Effector CD4-positive, alpha-beta T cell (primary cell): ENCODE measurements around the gene LAMB3. TPM values are rescaled to one million over a fixed set of nuclear protein-coding genes. Genes with fewer than 3 reads are reported as not detected.
"Not testable (repeated sequence)": the region's sequence is repeated elsewhere in the genome, so short reads cannot be mapped to it uniquely, and the experiment has no call there.

Source experiments
- DNase-seq: peaks from one replicate; pipeline ENCODE4 v3.0.0-alpha.2; 2020
- total RNA-seq: gene quantifications from one replicate; lab custom pipeline; 2026; lab: John Stamatoyannopoulos, UW

Gene LAMB3
- total RNA-seq = not detected

DNA sequence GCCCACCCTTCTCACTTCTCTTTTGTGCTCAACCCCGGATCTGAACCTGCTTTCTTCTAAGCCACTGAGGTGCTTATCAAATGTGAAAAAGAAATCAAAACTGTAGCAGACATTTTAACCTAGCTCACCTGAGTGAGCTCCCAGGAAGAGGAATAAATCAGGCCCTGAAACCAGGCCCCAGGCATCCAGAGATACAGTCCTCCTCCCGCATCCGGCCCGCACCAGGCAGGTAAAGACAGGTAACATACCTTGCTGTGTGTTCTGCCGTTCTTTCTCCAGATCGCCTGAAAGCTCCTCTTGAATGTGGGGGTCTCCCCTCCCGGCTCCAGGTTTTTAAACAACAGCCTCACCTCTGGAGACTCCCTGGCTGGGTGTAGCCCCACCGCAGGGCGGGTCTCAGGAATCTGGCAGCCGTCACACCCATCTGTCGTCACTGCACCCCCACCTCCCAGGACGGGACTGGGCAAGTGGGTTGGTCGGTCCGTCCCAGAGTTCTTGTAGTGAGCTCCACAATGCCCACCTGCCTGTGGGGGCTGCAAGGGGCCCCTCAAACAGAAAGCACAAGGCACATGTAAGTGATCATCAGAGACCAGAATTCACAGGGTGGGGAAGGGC is at the start of gene LAMB3:
TSS of gene LAMB3 (minus strand) at position 305 of the 615 bp plus-strand sequence. CDS start 1,481 bp downstream, outside the sequence.
- no peak for DNase-seq

- not testable (repeated sequence) for DNase-seq
Measured at GRCh38 chr1:209700686-209701085, 48.5 kb upstream of the LAMB3 start.

- no peak for DNase-seq
Measured at GRCh38 chr1:209697126-209697525, 44.9 kb upstream of the LAMB3 start.

GRCh38 chr1:209696673-209697072 is 44.4 kb upstream of the LAMB3 start:
- DNase-seq = no peak

- DNase-seq = peak; percentile 61
Measured at GRCh38 chr1:209692745-209693504, 40.7 kb upstream of the LAMB3 start.

DNA sequence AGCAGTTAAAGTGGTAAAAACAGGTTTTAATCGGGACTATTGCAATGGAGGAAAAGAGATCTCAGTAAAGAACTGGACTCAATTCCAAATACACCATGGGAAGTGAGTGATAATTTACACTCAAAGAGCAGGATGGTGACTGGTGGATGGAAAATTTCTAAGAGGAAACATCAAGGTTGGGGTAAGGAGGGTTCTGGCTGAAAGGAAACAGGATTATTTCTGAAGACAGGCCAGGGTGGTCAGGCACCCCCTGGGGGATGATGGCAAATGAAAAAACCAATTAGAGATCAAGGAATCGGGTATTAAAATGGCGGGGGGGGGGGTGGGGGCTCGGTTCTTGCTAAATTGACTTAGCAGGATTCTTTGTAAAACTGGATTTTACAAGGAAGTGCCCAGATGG is 40.1 kb upstream of the LAMB3 start:
- DNase-seq = no peak

DNA sequence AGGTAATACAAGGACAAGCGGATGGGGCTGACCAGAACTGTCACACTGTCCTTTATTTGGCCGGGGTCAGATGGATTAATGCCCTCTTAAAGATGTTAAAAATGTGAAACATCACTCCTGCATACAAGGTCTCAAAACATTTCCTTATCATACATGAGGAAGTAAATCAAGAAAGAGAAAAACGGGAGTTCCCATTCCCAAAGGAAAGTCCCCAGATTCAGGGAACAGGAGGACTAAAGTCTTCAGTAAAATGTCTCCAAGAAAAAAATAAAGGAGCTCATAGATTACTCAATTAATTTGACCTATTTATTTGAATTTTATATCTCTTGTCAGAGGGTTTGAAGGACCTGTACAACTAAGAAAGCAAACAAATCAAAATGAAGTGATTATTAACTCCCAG is 39.0 kb upstream of the LAMB3 start:
- DNase-seq = no peak

- no peak for DNase-seq
Measured at GRCh38 chr1:209689477-209689876, 37.3 kb upstream of the LAMB3 start.

- DNase-seq = no peak
Measured at GRCh38 chr1:209688746-209689234, 36.6 kb upstream of the LAMB3 start.

DNA sequence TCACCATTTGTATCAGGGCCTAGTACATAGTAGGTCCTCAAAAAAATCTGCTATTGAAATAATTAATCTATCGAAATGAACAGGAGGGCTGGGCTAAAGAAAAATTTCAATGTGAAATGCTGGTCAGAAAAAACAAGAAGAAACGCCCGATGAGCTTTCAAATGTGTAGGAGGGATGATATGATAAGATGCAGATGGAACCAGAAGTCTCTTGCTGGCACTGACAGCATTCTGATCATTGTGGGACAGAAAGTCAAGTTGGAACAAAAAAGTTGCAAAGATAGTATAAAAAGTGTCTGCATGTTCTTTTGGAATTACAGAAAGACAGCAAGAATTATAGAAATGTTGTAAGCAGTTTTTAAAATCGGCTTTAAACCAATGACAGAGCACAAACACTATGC is 34.1 kb upstream of the LAMB3 start:
- no peak for DNase-seq

- no peak for DNase-seq
Measured at GRCh38 chr1:209685821-209686220, 33.6 kb upstream of the LAMB3 start.

- no peak for DNase-seq
Measured at GRCh38 chr1:209678981-209679539, 26.8 kb upstream of the LAMB3 start.

- no peak for DNase-seq
Measured at GRCh38 chr1:209675565-209676154, 23.4 kb upstream of the LAMB3 start.

DNA sequence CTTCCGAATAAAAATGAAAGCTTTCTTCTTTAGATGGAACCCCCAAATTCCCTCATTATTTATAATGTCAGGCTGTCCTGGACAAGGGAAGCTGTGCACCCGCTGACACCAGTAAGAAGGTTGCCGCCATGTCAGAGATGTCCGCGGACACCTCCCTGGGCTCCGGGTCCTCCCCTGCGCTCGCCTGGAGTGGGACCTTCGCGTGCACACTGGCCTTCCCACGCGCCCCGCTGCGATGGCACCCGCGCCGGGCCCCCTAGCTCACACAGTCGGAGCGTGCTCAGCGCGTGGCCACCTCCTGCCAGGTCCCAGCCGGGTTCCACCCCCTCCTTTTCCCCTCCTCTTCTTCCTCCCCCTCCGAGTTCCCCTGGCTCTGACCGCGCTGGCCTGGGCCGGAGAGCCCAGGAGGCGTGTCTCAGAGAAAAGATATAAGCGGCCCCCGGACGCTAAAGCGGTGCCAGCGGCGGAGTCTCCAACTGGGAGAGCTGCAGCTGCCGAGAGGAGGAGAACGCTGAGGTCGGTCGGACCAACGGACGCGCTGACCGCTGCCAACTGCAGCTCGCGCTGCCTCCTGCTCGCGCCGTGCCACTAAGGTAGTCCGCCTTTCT is 22.8 kb upstream of the LAMB3 start, which contains the start of gene G0S2:
TSS of gene G0S2 (plus strand) at position 456 of the 608 bp plus-strand sequence. CDS start 273 bp downstream, outside the sequence.
- DNase-seq = no peak

DNA sequence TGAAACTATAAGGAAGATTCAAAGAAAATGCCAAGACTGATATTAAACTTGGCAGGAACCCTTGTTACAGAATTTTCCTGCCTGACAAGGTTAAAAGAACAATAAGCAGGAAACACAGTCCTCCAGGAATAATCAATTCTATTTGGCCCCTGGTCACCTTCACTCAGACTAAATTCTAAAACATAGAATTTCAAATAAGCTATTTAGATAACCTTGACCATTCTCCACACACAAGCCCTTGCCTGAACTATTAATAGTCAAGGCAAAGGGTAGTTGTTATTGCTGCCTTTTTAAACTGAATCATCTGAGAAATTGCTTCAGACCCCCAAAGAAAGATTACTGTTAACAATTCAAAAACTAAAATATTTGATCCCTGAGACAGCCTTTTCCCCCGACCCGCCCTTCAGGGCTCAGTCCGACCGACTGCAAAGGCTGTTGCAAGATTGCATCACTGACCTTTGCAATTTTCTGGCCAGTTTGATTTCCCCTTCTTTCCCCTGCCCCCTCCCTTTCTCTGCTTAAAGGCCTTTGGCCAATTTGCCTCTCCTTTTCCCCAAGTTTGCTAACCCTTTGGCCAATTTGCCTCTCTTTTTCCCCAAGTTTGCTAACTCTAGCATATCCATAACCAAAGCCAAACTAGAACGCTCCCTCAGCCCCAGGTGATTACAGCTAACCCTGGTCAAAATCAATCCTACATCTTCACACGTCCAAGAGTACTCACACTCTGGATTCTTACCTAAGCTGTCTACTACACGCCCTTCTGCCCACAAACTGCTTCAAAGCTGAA is 21.6 kb upstream of the LAMB3 start:
- no peak for DNase-seq

GRCh38 chr1:209672705-209673630 is 20.7 kb upstream of the LAMB3 start:
- DNase-seq = no peak

DNA sequence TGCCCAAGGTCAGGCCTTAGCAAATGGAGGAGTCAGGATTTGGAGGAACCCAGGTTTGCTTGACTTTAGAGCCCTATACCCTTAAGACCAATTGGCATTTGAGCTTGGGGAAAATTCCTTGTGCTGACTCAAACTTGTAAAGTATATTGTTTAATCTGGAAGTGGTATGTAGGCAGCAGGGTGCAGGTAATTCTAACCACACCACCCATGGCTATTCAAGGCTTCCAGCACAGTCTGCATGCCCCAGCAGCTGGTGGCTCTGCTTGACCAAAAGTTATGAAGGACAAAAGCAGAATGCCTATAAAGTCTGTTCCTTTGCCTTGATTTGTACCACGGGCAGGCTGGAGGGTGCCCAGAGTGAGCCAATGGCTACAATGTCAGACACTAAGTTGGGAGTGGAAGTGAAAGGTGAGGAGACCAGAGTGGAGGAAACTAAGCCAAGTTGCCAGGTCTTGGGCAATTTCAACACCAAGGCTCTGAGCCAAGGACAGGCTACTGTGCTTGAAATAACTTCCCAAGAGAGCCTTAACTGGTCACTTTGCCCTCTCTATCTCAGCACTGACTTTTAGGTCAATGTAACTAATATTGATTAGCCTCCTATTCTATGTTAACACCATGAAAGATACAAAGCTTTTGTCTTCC is 18.3 kb upstream of the LAMB3 start:
- no peak for DNase-seq

DNA sequence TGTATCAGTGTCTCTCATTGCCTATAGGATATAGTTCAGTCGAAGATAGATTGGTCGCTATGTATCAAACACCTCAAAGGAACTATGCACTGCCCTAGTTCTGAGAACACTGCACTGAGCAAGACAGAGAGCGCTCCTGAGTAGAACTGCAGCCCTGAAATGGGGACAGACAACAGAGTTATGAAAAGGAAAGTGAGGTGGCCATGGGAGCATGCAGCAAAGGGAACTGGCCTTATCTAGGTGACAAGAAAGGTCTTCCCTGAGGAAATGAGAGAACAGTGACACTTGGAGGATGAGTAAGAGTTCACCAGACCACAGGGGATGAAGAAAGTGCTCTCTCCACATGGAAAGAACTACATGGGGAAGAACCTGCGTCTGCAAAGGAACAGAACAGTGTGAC is 15.5 kb upstream of the LAMB3 start:
- DNase-seq = no peak

GRCh38 chr1:209667103-209667502 is 14.9 kb upstream of the LAMB3 start:
- no peak for DNase-seq

GRCh38 chr1:209662879-209663327 is 10.7 kb upstream of the LAMB3 start:
- DNase-seq = no peak
